ENCODE measurements around the gene DOCK3.

DNA sequence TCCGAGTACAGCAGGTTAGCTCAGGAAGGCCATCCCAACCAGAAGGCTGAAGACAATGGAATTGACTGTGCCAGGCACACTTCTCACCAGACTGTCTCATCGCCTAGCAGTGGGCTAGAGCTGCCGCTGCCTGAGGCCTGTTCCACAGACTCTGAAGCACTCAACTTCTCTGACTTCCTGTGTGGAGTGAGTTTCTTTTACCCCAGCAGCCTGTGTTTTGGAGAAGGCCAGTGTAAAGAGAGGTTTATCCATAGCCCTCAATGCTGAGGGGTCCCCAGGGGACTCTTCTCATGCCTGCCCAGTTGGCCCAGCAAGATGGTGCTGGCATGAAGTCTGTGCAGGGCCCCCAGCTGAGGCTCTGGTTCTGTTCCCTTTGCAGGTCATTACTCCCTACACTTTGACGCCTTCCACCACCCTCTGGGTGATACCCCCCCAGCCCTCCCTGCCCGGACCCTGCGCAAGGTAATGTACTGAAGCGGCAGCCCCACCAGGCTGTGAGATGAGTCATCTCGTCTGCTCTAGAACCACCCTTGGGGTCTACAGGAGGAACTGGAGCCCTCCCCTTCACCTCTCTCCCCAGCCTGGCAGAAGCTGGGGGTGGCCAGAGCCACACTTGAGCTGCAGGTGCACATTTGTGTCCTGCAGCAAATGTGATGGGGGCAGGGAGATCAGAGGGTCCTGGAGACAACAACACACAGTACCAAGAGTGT lies 705.2 kb downstream of the DOCK3 start:
- TF ChIP-seq POLR2A (IDR thresholded peaks at IDR 0.05) = no peak
- TF ChIP-seq CTCF (IDR thresholded peaks at IDR 0.05) = no peak

Measured in gastroesophageal sphincter (tissue), 3 donors.